C1 segment of cervical spinal cord (tissue), 14 donors: ENCODE data around the gene RASA3.
"Not testable (repeated sequence)": the region's sequence is repeated elsewhere in the genome, so short reads cannot be mapped to it uniquely, and the experiment has no call there.

Experiments used
- DNase-seq, 14 donors: peaks; one replicate each; lab custom pipeline; 2025; lab: John Stamatoyannopoulos, UW

RASA3 gene

GRCh38 chr13:113991191-113991669 is 141.2 kb downstream of the RASA3 start:
- peak in 1 of 14 donors; percentile 7 for DNase-seq

- no peak for DNase-seq
Observed at GRCh38 chr13:113990321-113990837, 142.0 kb downstream of the RASA3 start.

- no peak for DNase-seq
Observed at GRCh38 chr13:113989585-113990300, 142.7 kb downstream of the RASA3 start.

GRCh38 chr13:113988859-113989258 is 143.6 kb downstream of the RASA3 start:
- not testable (repeated sequence) for DNase-seq

- DNase-seq, result no peak
Observed at GRCh38 chr13:113982296-113982661, 150.1 kb downstream of the RASA3 start.

- DNase-seq, result no peak
Observed at GRCh38 chr13:113981611-113982295, 150.7 kb downstream of the RASA3 start.

- DNase-seq, result peak in 1 of 14 donors; percentile 39
Observed at GRCh38 chr13:113981194-113981605, 151.2 kb downstream of the RASA3 start.

- no peak for DNase-seq
Observed at GRCh38 chr13:113980489-113981064, 151.8 kb downstream of the RASA3 start.

GRCh38 chr13:113979791-113980471 is 152.5 kb downstream of the RASA3 start:
- no peak for DNase-seq

- DNase-seq, result no peak
Observed at GRCh38 chr13:113978741-113979481, 153.5 kb downstream of the RASA3 start.

- DNase-seq, result no peak
Observed at GRCh38 chr13:113977976-113978375, 154.4 kb downstream of the RASA3 start.

- no peak for DNase-seq
Observed at GRCh38 chr13:113976711-113977684, 155.4 kb downstream of the RASA3 start.

GRCh38 chr13:113975416-113975815 is 157.0 kb downstream of the RASA3 start:
- DNase-seq, result no peak

- no peak for DNase-seq
Observed at GRCh38 chr13:113974304-113975281, 157.8 kb downstream of the RASA3 start.

GRCh38 chr13:113973218-113974164 is 158.9 kb downstream of the RASA3 start, which contains the start of gene C13orf46:
Gene C13orf46 (minus strand): TSS chr13:113974076. CDS start chr13:113973997, 79 bp downstream.
- no peak for DNase-seq

GRCh38 chr13:113972451-113973217 is 159.8 kb downstream of the RASA3 start:
- DNase-seq, result no peak
